Transverse colon (tissue), 4 donors: ENCODE results near the gene TEX26.

Experiments
- POLR2A ChIP-seq: fragments of 450-650 bp; IDR thresholded peaks from one replicate; pipeline ENCODE4 v1.6.1; 2016; ENCODE audit warnings: antibody characterized with exemption, mild to moderate bottlenecking, moderate library complexity
- POLR2AphosphoS5 ChIP-seq, 3 donors: sonication (generic); formaldehyde crosslinking; IDR thresholded peaks; one replicate each; pipeline ENCODE4 v1.6.1; 2016; ENCODE audit warnings: antibody characterized with exemption in 3 of 3
- TF ChIP-seq, protein P1 (sequence below), 5 experiments: fragments of 200-600 bp in 3 of 5; fragments of 450-650 bp in 2 of 5; sonication (generic) in 3 of 5; IDR thresholded peaks; 1 replicate in 2 of 5; 2 replicates in 3 of 5; pipeline ENCODE4 v1.5.1; 2016 to 2017; ENCODE audit warnings: antibody characterized with exemption in 5 of 5, inconsistent platforms in 3 of 5, mild to moderate bottlenecking in 2 of 5, moderate library complexity in 1 of 5

DNA sequence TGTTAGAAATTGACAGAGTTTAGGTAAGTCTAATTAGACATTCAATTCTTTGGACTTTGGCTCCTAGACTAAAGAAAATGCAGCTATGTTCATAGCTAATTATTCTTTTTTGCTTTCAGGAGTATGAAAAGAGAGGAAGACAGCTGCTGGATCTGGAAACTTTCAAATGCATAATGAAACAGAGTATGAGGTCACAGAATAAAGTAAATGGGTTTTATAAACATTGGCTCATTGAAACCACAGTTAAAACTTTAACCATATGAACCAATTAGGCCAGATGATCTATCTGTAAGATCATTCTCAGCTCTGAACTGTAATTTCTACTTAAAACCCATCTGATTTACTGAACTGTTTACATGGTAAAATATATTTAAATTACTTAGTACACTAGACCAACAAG is 82.7 kb downstream of the TEX26 start:
- no peak for TF ChIP-seq POLR2AphosphoS5 (IDR thresholded peaks at IDR 0.05)
- TF ChIP-seq, protein P1, sequence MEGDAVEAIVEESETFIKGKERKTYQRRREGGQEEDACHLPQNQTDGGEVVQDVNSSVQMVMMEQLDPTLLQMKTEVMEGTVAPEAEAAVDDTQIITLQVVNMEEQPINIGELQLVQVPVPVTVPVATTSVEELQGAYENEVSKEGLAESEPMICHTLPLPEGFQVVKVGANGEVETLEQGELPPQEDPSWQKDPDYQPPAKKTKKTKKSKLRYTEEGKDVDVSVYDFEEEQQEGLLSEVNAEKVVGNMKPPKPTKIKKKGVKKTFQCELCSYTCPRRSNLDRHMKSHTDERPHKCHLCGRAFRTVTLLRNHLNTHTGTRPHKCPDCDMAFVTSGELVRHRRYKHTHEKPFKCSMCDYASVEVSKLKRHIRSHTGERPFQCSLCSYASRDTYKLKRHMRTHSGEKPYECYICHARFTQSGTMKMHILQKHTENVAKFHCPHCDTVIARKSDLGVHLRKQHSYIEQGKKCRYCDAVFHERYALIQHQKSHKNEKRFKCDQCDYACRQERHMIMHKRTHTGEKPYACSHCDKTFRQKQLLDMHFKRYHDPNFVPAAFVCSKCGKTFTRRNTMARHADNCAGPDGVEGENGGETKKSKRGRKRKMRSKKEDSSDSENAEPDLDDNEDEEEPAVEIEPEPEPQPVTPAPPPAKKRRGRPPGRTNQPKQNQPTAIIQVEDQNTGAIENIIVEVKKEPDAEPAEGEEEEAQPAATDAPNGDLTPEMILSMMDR (IDR thresholded peaks at IDR 0.05), result no peak
- no peak for TF ChIP-seq POLR2A
